NCI-H2227 (cell line): Measurements from ENCODE around the gene PAK5.

Experiments used
- DNase-seq: peaks from one replicate; lab custom pipeline; 2025; ENCODE audit not compliant: unreplicated experiment; lab: John Stamatoyannopoulos, UW

PAK5 gene

GRCh38 chr20:9792674-9793073 lies 46.2 kb downstream of the PAK5 start:
- no peak for DNase-seq

GRCh38 chr20:9789131-9789530 lies 49.7 kb downstream of the PAK5 start:
- DNase-seq, result no peak

GRCh38 chr20:9775176-9775575 lies 63.7 kb downstream of the PAK5 start:
- no peak for DNase-seq

GRCh38 chr20:9769954-9770353 lies 68.9 kb downstream of the PAK5 start:
- DNase-seq, result no peak

GRCh38 chr20:9761476-9761875 lies 77.4 kb downstream of the PAK5 start:
- no peak for DNase-seq

GRCh38 chr20:9759392-9759791 lies 79.5 kb downstream of the PAK5 start:
- DNase-seq, result no peak

GRCh38 chr20:9758752-9759151 lies 80.1 kb downstream of the PAK5 start:
- DNase-seq, result no peak

- DNase-seq, result no peak
Observed at GRCh38 chr20:9756660-9757059, 82.2 kb downstream of the PAK5 start.

GRCh38 chr20:9755301-9755700 lies 83.6 kb downstream of the PAK5 start:
- DNase-seq, result no peak

- DNase-seq, result no peak
Observed at GRCh38 chr20:9744551-9744950, 94.3 kb downstream of the PAK5 start.

GRCh38 chr20:9743871-9744270 lies 95.0 kb downstream of the PAK5 start:
- no peak for DNase-seq

GRCh38 chr20:9742821-9743220 lies 96.1 kb downstream of the PAK5 start:
- no peak for DNase-seq

GRCh38 chr20:9741996-9742395 lies 96.9 kb downstream of the PAK5 start:
- no peak for DNase-seq

- DNase-seq, result no peak
Observed at GRCh38 chr20:9740486-9740885, 98.4 kb downstream of the PAK5 start.

- DNase-seq, result no peak
Observed at GRCh38 chr20:9739991-9740390, 98.9 kb downstream of the PAK5 start.

GRCh38 chr20:9736373-9736772 lies 102.5 kb downstream of the PAK5 start:
- DNase-seq, result no peak

- no peak for DNase-seq
Observed at GRCh38 chr20:9723501-9724202, 115.2 kb downstream of the PAK5 start.

- no peak for DNase-seq
Observed at GRCh38 chr20:9711872-9712271, 127.0 kb downstream of the PAK5 start.

GRCh38 chr20:9710685-9711084 lies 128.2 kb downstream of the PAK5 start:
- no peak for DNase-seq

- no peak for DNase-seq
Observed at GRCh38 chr20:9705722-9706476, 133.0 kb downstream of the PAK5 start.

- no peak for DNase-seq
Observed at GRCh38 chr20:9699181-9699580, 139.7 kb downstream of the PAK5 start.

GRCh38 chr20:9689041-9689440 lies 149.8 kb downstream of the PAK5 start:
- no peak for DNase-seq

- no peak for DNase-seq
Observed at GRCh38 chr20:9686866-9687265, 152.0 kb downstream of the PAK5 start.
